Right cardiac atrium (tissue), 5 donors: Measurements from ENCODE around the gene ALMS1. TPM values are rescaled to one million over a fixed set of nuclear protein-coding genes. Genes with fewer than 3 reads are reported as not detected.
"Not testable (repeated sequence)": the region's sequence is repeated elsewhere in the genome, so short reads cannot be mapped to it uniquely, and the experiment has no call there.

Experiments
- ATAC-seq, 2 donors: fragments of 200-7000 bp; cut with Tn5 transposase; one replicate each; pipeline versions ENCODE4 v1.8.0 to v1.9.1; 2020; ENCODE audit warnings: moderate library complexity in 2 of 2, mild to moderate bottlenecking in 1 of 2
- DNase-seq, 3 donors: peaks; one replicate each; pipeline ENCODE4 v3.0.0-alpha.2; 2020
- H3K27ac ChIP-seq: one replicate; pipeline ENCODE4 v1.5.1; 2013; ENCODE audit warnings: mild to moderate bottlenecking, low read length, control low read depth, moderate library complexity
- H3K27me3 ChIP-seq: one replicate; pipeline ENCODE4 v1.6.1; 2013; ENCODE audit not compliant: control insufficient read depth, insufficient read depth
- H3K4me1 ChIP-seq: one replicate; pipeline ENCODE4 v1.6.1; 2013; ENCODE audit warnings: low read length; ENCODE audit not compliant: control insufficient read depth, insufficient read depth
- H3K4me3 ChIP-seq: one replicate; pipeline ENCODE4 v1.5.1; 2013; ENCODE audit warnings: low read length, control low read depth
- H3K9me3 ChIP-seq: one replicate; pipeline ENCODE4 v1.6.1; 2013; ENCODE audit warnings: low read length; ENCODE audit not compliant: control insufficient read depth
- WGBS: extraction: QIAGEN DNeasy Blood & Tissue Kit; methylation state at CpG from one replicate; pipeline ENCODE4 v1.1.7; 2013; 5-methylcytosine and 5-hydroxymethylcytosine counted together
- intact Hi-C, 4 donors: fragments of 100-400 bp; cut with DNase I; formaldehyde crosslinking; loops; one replicate each; pipeline versions ENCODE4 v1.11.0 to v1.14.0; 2022 to 2023
- polyA plus RNA-seq: library from polyadenylated mRNA; stranded (reverse); fragments of 200-250 nt; gene quantifications from one replicate; pipeline ENCODE4 v1.2.3, GENCODE V29; 2013
- total RNA-seq, 4 donors: library from RNA; stranded (reverse); fragmentation: NEBNext Ultra II Directional; extraction: Animal tissue kit (Norgen Biotek cat#: 25700); gene quantifications; one replicate each; pipeline ENCODE4 v1.2.1, GENCODE V29; 2021
- donor health status: healthy with polysubstance abuse.
- donor health status: DM: no; HTN: yes; CAD: no.
- donor health status: DM: no; HTN: no; CAD: no.
- donor health status: DM: no; HTN: yes; CAD: no; lungs with severe emphysema.
- donor health status: DM: yes; HTN: yes; CAD: no.

ALMS1 gene
- total and polyA plus RNA-seq, 5 donors = 3.3 to 11.8 (median 9.1) TPM

- no peaks in the 10 kb centered on the region for H3K27me3 ChIP-seq
- no peaks in the 10 kb centered on the region for H3K4me1 ChIP-seq
- WGBS = 89% methylated on average over 3 of the region's 3 CpGs
- intact Hi-C loops = no loop called here
- H3K9me3 ChIP-seq = no peaks in the 10 kb centered on the region
- DNase-seq (no peak), ATAC-seq (no peak)
- H3K4me3 ChIP-seq = no peak overlapping the region
- H3K27ac ChIP-seq = no peak overlapping the region
These were observed 256.1 kb downstream of the ALMS1 start for GRCh38 chr2:73641767-73642062.

DNA sequence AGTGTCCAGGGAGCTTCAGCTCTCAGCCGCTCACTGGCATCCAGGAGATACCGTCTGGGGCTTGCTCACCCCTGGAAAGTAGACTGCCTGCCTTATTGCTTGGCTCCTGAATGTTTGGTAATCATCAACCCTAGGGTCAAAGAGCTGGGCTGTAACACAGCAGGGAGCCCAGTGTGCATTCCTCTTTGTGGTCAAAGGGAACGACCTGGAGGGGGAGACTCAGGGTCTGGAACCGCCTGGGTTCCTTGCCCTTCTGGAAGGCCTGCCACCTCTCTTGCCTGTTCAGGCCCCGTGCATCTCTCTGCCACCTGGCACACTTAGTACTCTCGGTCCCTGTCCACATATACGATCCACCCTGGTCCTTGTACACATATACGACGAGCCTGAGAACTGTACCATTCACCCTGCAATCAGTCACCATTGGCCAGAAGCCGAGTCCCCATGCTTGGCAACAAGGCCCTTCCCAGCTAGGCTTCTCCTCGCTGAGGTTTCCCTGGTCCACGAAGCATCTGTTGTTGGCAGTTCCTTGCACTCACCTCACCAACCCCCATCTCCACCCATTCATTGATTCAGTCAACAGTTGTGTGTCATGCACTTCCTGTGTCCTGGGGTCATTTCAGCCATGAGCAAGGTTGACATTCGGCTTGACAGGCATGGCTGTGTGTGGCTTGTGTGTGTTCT is 256.8 kb downstream of the ALMS1 start, which contains the start of gene NAT8:
TSS of gene NAT8 (minus strand) at position 85 of the 681 bp plus-strand sequence. CDS start 794 bp downstream, outside the sequence.
- Histone ChIP-seq H3K27ac (no peak within 1 kb of the TSS), H3K4me1 (no peaks in the 10 kb centered on the region), H3K9me3 (no peaks in the 10 kb centered on the region), H3K27me3 (no peaks in the 10 kb centered on the region), H3K4me3 (no peak within 1 kb of the TSS)
- ATAC-seq (peak in 1 of 2 donors; percentile 41), DNase-seq (no peak)
- WGBS = 62% methylated on average over 13 of the region's 13 CpGs
- intact Hi-C loops = no loop called here

GRCh38 chr2:73647690-73648089 is 262.1 kb downstream of the ALMS1 start:
- DNase-seq, H3K4me3 ChIP-seq, intact Hi-C loops, ATAC-seq, H3K27me3 ChIP-seq, H3K4me1 ChIP-seq, H3K9me3 ChIP-seq, H3K27ac ChIP-seq: not testable (repeated sequence)
- WGBS = 89% methylated on average over 10 of the region's 10 CpGs

DNA sequence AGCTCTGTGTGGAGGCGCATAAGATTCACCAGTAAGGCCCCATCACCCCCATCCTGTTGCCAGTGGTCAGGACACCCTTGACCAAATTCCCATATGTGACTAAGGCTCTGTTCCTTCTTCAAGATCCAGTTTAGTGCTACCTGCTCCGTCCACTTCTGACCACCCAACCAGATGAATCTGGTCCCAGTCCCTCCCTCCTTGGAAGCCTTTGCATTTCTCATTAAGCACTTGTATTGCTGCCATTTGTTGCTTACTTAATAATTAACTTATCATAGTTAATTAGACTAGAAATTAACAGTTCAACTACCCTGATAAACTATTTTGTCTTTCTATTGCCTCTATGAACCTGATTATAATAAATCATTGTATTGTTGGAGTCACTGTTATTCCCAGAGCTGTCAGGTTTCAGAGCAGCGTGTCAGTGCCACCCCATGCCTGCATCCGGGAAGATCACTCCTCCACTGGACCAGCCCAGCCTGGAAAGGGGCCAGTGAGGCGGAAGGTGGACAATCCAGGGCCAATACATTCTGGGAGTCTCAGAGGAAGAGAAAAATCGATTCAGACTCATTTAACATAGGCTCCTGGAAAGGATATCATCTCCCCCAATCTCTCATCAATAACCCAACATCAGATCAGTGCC is 266.1 kb downstream of the ALMS1 start:
- Histone ChIP-seq H3K4me1 (no peaks in the 10 kb centered on the region), H3K27ac (no peak overlapping the region), H3K9me3 (no peaks in the 10 kb centered on the region), H3K4me3 (no peak overlapping the region), H3K27me3 (no peaks in the 10 kb centered on the region)
- intact Hi-C loops = no loop called here
- ATAC-seq = no peak
- no peak for DNase-seq
- WGBS = 64% methylated on average over 6 of the region's 6 CpGs

DNA sequence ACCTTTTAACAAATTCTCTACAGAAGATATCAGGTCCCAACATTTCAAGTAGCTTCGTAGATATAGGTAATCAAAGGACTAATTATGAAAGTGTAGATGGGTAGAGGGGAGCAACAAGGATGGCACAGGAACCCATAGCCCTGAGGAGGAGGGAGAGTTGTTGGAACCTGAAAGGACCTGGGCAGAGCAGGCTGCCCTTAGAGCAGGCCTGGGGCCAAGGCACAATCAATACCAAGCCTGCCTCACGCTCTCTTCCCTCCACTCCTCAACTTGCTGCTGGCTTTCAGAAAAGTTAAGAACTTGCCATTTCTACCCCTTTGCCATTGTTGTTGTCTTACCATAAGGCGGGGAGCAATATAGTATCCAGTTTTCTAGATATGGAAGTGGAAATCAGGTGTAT is 266.7 kb downstream of the ALMS1 start:
- intact Hi-C loops = no loop called here

GRCh38 chr2:73654175-73654574 is 268.5 kb downstream of the ALMS1 start:
- Histone ChIP-seq H3K27me3 (no peaks in the 10 kb centered on the region), H3K9me3 (no peaks in the 10 kb centered on the region), H3K4me3 (no peak overlapping the region), H3K27ac (no peak overlapping the region), H3K4me1 (no peaks in the 10 kb centered on the region)
- intact Hi-C loops = no loop called here
- no peak for DNase-seq
- ATAC-seq = no peak
- 57% methylated on average over 2 of the region's 2 CpGs for WGBS

More for the DNA sequence above, 266.7 kb downstream of the ALMS1 start:
- DNase-seq (no peak), ATAC-seq (no peak)
- Histone ChIP-seq H3K27ac (no peak overlapping the region), H3K4me1 (no peaks in the 10 kb centered on the region), H3K9me3 (no peaks in the 10 kb centered on the region), H3K27me3 (no peaks in the 10 kb centered on the region), H3K4me3 (no peak overlapping the region)
- WGBS = 94% methylated on average over 3 of the region's 3 CpGs

Other genes with a start within 250 kb of the ALMS1 start
- gene NOTO, start 183.3 kb upstream of the ALMS1 start, total RNA-seq = not detected
- gene NOTO, start 183.3 kb upstream of the ALMS1 start, polyA plus RNA-seq = not detected
- gene SMYD5, start 171.6 kb upstream of the ALMS1 start, total RNA-seq = 10 to 100 TPM; 13.3 to 15.3 (median 14.1) TPM
- 12.9 TPM for gene SMYD5, start 171.6 kb upstream of the ALMS1 start, polyA plus RNA-seq
- 10 to 100 TPM; 73.7 to 91.3 (median 82.5) TPM for gene PRADC1, start 152.6 kb upstream of the ALMS1 start, total RNA-seq
- 134 TPM for gene PRADC1, start 152.6 kb upstream of the ALMS1 start, polyA plus RNA-seq
- 100 to 1,000 TPM; 190 to 226 (median 213) TPM for gene CCT7, start 151.5 kb upstream of the ALMS1 start, total RNA-seq
- gene CCT7, start 151.5 kb upstream of the ALMS1 start, polyA plus RNA-seq = 210 TPM
- gene FBXO41, start 101.4 kb upstream of the ALMS1 start, total RNA-seq = 1 to 10 TPM; 1.8 to 3.5 (median 2.3) TPM
- gene FBXO41, start 101.4 kb upstream of the ALMS1 start, polyA plus RNA-seq = 1.8 TPM
- gene EGR4, start 92.3 kb upstream of the ALMS1 start, total RNA-seq = not detected
- gene EGR4, start 92.3 kb upstream of the ALMS1 start, polyA plus RNA-seq = 0.48 TPM